Endothelial cell of umbilical vein (primary cell): ENCODE results near the gene PLEKHA4. TPM values are rescaled to one million over a fixed set of nuclear protein-coding genes. Genes with fewer than 3 reads are reported as not detected.

Experiments
- BruUV-seq: library from RNA; stranded (reverse); fragments of 400-500 nt; replicated peaks from 2 replicates; lab custom pipeline; 2021; lab: Mats Ljungman, UMichigan
- CTCF ChIA-PET: fragments of 300-600, 350-600 bp; sonication (Branson Sonifier 250); formaldehyde crosslinking; loops from one replicate; lab custom pipeline; 2021; ENCODE audit warnings: antibody characterized with exemption, inconsistent platforms; lab: Charles Lee
- POLR2A ChIA-PET: fragments of 300-600, 350-600 bp; sonication (Branson Sonifier 250); formaldehyde crosslinking; loops from one replicate; lab custom pipeline; 2021; ENCODE audit warnings: antibody characterized with exemption, inconsistent platforms; lab: Charles Lee
- DNase-seq: peaks from one replicate; pipeline ENCODE4 v3.0.0-alpha.2; 2011; ENCODE audit warnings: low read depth, low spot score
- FAIRE-seq: peaks from 2 replicates; lab custom pipeline; 2011; peaks lifted over from hg19 to GRCh38; lab: Jason Lieb, UNC
- H2AFZ ChIP-seq: 2 replicates; pipeline ENCODE4 v1.6.0; 2012; ENCODE audit warnings: low read depth, low read length, control low read depth, inconsistent platforms
- H3K27ac ChIP-seq: 2 replicates; pipeline ENCODE4 v1.5.1; 2011; ENCODE audit warnings: low read depth, mild to moderate bottlenecking, control low read depth, low read length, moderate library complexity; ENCODE audit not compliant: insufficient read depth
- H3K27me3 ChIP-seq, 2 experiments: 2 replicates each; pipeline versions ENCODE4 v1.6.0 to v1.6.1; 2011; ENCODE audit warnings: low read length in 2 of 2, mixed read lengths in 1 of 2; ENCODE audit not compliant: control insufficient read depth in 2 of 2, insufficient read depth in 2 of 2
- H3K36me3 ChIP-seq, 2 experiments: 2 replicates in 1 of 2; 3 replicates in 1 of 2; pipeline ENCODE4 v1.5.1; 2011; ENCODE audit warnings: low read length in 2 of 2, mild to moderate bottlenecking in 1 of 2, moderate library complexity in 1 of 2; ENCODE audit not compliant: control insufficient read depth in 2 of 2, insufficient read depth in 2 of 2; ENCODE audit errors: extremely low read depth in 1 of 2
- H3K4me1 ChIP-seq: 3 replicates; pipeline ENCODE4 v1.5.1; 2011; ENCODE audit warnings: mild to moderate bottlenecking, low read length; ENCODE audit not compliant: control insufficient read depth, insufficient read depth; ENCODE audit errors: extremely low read depth
- H3K4me2 ChIP-seq: 2 replicates; pipeline ENCODE4 v1.6.1; 2011; ENCODE audit warnings: low read length, control low read depth, mixed read lengths; ENCODE audit not compliant: insufficient read depth
- H3K4me3 ChIP-seq, 3 experiments: fragments of 200-600 bp in 1 of 3; sonication (generic), shearing (Covaris generic) in 1 of 3; replicated peaks in 1 of 3; 2 replicates each; pipeline ENCODE4 v1.5.1; 2011 to 2016; ENCODE audit warnings: control low read depth in 3 of 3, low read length in 3 of 3, mild to moderate bottlenecking in 2 of 3, inconsistent platforms in 1 of 3, low read depth in 1 of 3, moderate library complexity in 1 of 3; ENCODE audit not compliant: insufficient read depth in 1 of 3
- H3K79me2 ChIP-seq: 2 replicates; pipeline ENCODE4 v1.6.0; 2012; ENCODE audit warnings: low read length, inconsistent platforms; ENCODE audit not compliant: control insufficient read depth, insufficient read depth
- H3K9ac ChIP-seq: replicated peaks from 2 replicates; pipeline ENCODE3; 2011; ENCODE audit warnings: low read length, control low read depth; ENCODE audit not compliant: insufficient read depth; ENCODE audit errors: extremely low read depth
- H3K9me1 ChIP-seq: replicated peaks from 3 replicates; pipeline ENCODE4 v1.6.0; 2011; ENCODE audit warnings: mild to moderate bottlenecking, low read length; ENCODE audit not compliant: control insufficient read depth, insufficient read depth; ENCODE audit errors: extremely low read depth
- H3K9me3 ChIP-seq: replicated peaks from 2 replicates; pipeline ENCODE4 v1.5.1; 2012; ENCODE audit warnings: low read length, inconsistent platforms; ENCODE audit not compliant: control insufficient read depth, insufficient read depth
- H4K20me1 ChIP-seq: replicated peaks from 2 replicates; pipeline ENCODE3; 2011; ENCODE audit warnings: mild to moderate bottlenecking, low read length; ENCODE audit not compliant: control insufficient read depth, insufficient read depth; ENCODE audit errors: extremely low read depth
- CTCF ChIP-seq, 2 donors: IDR thresholded peaks; 1 replicate in 1 of 2; 2 replicates in 1 of 2; pipeline ENCODE4 v1.5.1; 2011; ENCODE audit warnings: low read length in 2 of 2, mild to moderate bottlenecking in 2 of 2, moderate library complexity in 2 of 2, control low read depth in 1 of 2, inconsistent platforms in 1 of 2, low read depth in 1 of 2; ENCODE audit not compliant: insufficient read depth in 1 of 2; ENCODE audit errors: extremely low read depth in 1 of 2
- EZH2 ChIP-seq: IDR thresholded peaks from 2 replicates; pipeline ENCODE4 v1.6.1; 2012; ENCODE audit warnings: borderline replicate concordance, low read depth, mild to moderate bottlenecking, moderate library complexity, low read length, inconsistent platforms; ENCODE audit not compliant: severe bottlenecking
- FOS ChIP-seq: IDR thresholded peaks from 2 replicates; pipeline ENCODE4 v1.6.1; 2011; ENCODE audit warnings: mild to moderate bottlenecking, low read length, moderate library complexity, borderline replicate concordance; ENCODE audit not compliant: insufficient read depth
- GATA2 ChIP-seq: IDR thresholded peaks from 2 replicates; pipeline ENCODE4 v1.7.0; 2011; ENCODE audit warnings: low read depth, mild to moderate bottlenecking, moderate library complexity, mixed read lengths, low read length; ENCODE audit not compliant: insufficient read length, insufficient read depth
- JUN ChIP-seq: IDR thresholded peaks from 2 replicates; pipeline ENCODE4 v1.6.1; 2011; ENCODE audit warnings: borderline replicate concordance, low read depth; ENCODE audit not compliant: insufficient read length, insufficient read depth
- MAX ChIP-seq: IDR thresholded peaks from 2 replicates; pipeline ENCODE4 v1.6.1; 2011; ENCODE audit not compliant: insufficient read depth, insufficient read length
- MYC ChIP-seq: IDR thresholded peaks from one replicate; pipeline ENCODE4 v1.6.1; 2011; ENCODE audit warnings: mild to moderate bottlenecking, low read depth, low read length
- POLR2A ChIP-seq: IDR thresholded peaks from 2 replicates; pipeline ENCODE4 v1.6.1; 2012; ENCODE audit warnings: low read depth, mild to moderate bottlenecking, control low read depth, low read length
- POLR2AphosphoS5 ChIP-seq: IDR thresholded peaks from 2 replicates; pipeline ENCODE4 v1.6.1; 2012; ENCODE audit warnings: low read depth, mild to moderate bottlenecking, control low read depth, low read length, moderate library complexity; ENCODE audit not compliant: insufficient read depth
- dilution Hi-C: fragments of 300-500 bp; cut with MboI; formaldehyde crosslinking; loops from one replicate; pipeline ENCODE4 v1.15.0; 2019; ENCODE audit warnings: low sequenced_read_pairs; ENCODE audit not compliant: extremely low pct_ligation_motif_present
- intact Hi-C: fragments of 100-400 bp; cut with micrococcal nuclease; formaldehyde crosslinking; loops from one replicate; pipeline ENCODE4 v1.10.0; 2022
- polyA plus RNA-seq, 4 experiments: library from polyadenylated mRNA; depleted of rRNA in 3 of 4; stranded (reverse) in 3 of 4; unstranded in 1 of 4; fragments of >200 nt; gene quantifications; 2 replicates each; pipeline versions ENCODE4 v1.2.1 to v1.2.3, GENCODE V29; 2011 to 2012; ENCODE audit warnings: missing spikeins in 1 of 4
- total RNA-seq: library from RNA; stranded (reverse); gene quantifications from 2 replicates; pipeline ENCODE4 v1.2.3, GENCODE V29; 2021

PLEKHA4 gene
- total and polyA plus RNA-seq, 2 donors (not counting 3 experiments of a cell fraction or from before 2014, with no cell fraction given), result 4.5 to 10.1 TPM

- intact Hi-C loops (no loop called here), dilution Hi-C loops (no loop called here)
- ChIA-PET POLR2A (no interaction called here), CTCF (interaction anchor here (1.1 to 11.1 kb wide), 8 partner anchors 10 to 184 kb away, joined by 3 to 427 read pairs (median 21); partner anchors contain the start of genes CA11 and HSD17B14)
- DNase-seq (no peak), FAIRE-seq (no peak)
- no peak overlapping the region for H2AFZ ChIP-seq
- H3K27me3 ChIP-seq, result no peaks in the 10 kb centered on the region
- H3K4me3 ChIP-seq, result no peak overlapping the region
- no peak overlapping the region for H3K4me2 ChIP-seq
- BruUV-seq, result no TSS peak
- peaks cover 3% of the 10 kb centered on the region for H3K4me1 ChIP-seq
- no peak overlapping the region for H3K27ac ChIP-seq
- TF ChIP-seq MAX (no peak), EZH2 (no peak), FOS (no peak), GATA2 (no peak), CTCF (IDR thresholded peaks at IDR 0.05; ENCODE audit: extremely low read depth in 1 of 2, insufficient read depth in 1 of 2, low read depth in 1 of 2, low read length in 2 of 2) (no peak), MYC (no peak), JUN (no peak), POLR2AphosphoS5 (no peak), POLR2A (no peak)
- no peaks in the 10 kb centered on the region for H3K79me2 ChIP-seq
- H3K36me3 ChIP-seq, result no peaks in the 10 kb centered on the region
- H3K9me1 ChIP-seq, result no peaks in the 10 kb centered on the region
- no peaks in the 10 kb centered on the region for H3K9me3 ChIP-seq
- no peaks in the 10 kb centered on the region for H4K20me1 ChIP-seq
- no peak overlapping the region for H3K9ac ChIP-seq
These were observed 74.1 kb downstream of the PLEKHA4 start for GRCh38 chr19:48794291-48794690.
